DMS153 treated with DMSO at 0.1 percent for 48 hours (cell line): ENCODE data around the gene SPTBN1.
"Not testable (repeated sequence)": the region's sequence is repeated elsewhere in the genome, so short reads cannot be mapped to it uniquely, and the experiment has no call there.

ENCODE experiments used
- DNase-seq: peaks from one replicate; lab custom pipeline; 2025; ENCODE audit not compliant: unreplicated experiment; lab: John Stamatoyannopoulos, UW

Gene SPTBN1

DNA sequence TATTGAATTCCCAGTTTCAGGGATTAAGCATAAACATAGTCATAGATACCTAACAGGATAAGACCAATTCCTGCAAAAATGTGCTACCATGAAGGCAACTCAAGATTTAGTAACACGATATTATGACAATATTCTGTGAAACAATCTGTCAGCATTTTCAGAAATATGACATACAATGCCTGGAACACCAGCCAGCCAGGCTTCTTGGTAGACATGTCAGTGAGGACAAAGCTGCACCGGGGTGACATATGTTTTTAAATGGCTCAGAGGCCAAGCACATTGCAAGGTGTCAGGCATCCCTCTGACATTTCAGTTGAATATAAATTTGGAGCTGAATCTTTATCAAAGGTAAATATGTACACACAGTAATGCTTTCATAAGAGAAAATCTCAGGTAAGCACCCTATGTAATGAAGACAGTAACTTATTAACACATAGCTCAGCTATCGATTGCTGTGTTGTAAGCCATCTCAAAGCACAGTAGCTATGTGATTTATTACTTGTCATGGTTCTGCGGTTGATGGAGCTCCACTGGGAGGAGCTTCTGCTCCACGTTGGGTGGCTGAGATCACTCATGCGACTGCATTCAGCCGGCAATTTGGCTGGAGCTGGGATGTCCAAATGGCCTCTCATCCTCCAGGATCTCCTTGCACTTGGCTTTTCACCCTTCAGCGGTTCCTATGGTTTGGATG lies 235.5 kb downstream of the SPTBN1 start:
- no peak for DNase-seq

GRCh38 chr2:54692556-54692955 lies 236.4 kb downstream of the SPTBN1 start:
- no peak for DNase-seq

DNA sequence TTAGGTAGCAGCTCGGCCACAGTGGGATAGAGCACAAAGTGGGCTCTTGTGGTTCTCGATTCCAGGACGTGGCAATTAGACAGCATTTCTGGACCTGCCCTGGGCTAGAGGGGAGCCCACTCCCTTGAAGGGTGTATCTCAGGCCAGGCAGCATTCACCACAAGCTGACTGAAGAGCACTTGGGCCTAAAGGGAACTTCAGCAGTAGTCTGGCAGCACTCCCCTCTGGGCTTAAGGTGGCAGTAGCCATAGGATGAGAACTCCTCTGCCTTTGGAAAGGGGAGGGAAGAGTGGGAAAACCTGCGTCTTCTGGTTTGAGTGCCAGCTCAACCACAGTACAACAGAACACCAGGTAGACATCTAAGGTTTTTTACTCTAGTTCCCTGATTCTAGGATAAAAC lies 239.3 kb downstream of the SPTBN1 start:
- no peak for DNase-seq

DNA sequence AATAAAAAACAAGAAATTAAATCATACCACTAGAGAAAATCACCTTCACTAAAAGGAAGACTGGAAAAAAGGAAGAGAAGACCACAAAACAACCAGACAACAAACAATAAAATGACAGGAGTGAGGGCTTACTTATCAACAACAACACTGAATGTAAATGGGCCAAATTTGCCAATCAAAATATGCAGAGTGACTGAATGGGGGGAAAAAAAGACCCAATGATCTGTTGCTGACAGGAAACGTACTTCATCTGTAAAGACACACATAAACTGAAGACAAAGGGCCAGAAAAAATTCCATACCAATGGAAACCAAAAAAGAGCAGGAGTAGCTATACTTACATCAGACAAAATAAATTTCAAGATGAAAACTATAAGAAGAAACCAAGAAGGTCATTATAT lies 241.8 kb downstream of the SPTBN1 start:
- no peak for DNase-seq

DNA sequence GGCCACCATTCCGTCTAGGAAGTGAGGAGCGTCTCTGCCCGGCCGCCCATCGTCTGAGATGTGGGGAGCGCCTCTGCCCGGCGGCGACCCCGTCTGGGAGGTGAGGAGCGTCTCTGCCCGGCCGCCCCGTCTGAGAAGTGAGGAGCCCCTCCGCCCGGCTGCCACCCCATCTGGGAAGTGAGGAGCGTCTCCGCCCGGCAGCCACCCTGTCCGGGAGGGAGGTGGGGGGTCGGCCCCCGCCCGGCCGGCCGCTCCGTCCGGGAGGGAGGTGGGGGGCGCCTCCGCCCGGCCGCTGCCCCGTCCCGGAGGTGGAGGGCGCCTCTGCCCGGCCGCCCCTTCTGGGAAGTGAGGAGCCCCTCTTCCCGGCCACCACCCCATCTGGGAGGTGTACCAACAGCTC lies 242.8 kb downstream of the SPTBN1 start:
- DNase-seq, result not testable (repeated sequence)

DNA sequence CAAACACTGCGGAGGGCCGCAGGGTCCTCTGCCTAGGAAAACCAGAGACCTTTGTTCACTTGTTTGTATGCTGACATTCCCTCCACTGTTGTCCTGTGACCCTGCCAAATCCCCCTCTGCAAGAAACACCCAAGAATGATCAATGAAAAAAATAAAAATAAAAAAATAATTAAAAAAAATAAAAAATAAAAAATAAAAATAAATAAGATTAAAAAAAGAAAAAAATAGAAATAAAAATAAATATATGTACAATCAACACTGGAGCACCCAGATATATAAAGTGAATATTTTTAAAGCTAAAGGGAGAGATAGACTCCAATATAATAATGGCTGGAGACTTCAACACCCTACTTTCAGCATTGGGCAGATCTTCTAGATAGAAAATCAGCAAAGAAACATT lies 243.5 kb downstream of the SPTBN1 start:
- DNase-seq, result no peak

- DNase-seq, result no peak
Observed at GRCh38 chr2:54701029-54701428, 244.9 kb downstream of the SPTBN1 start.

DNA sequence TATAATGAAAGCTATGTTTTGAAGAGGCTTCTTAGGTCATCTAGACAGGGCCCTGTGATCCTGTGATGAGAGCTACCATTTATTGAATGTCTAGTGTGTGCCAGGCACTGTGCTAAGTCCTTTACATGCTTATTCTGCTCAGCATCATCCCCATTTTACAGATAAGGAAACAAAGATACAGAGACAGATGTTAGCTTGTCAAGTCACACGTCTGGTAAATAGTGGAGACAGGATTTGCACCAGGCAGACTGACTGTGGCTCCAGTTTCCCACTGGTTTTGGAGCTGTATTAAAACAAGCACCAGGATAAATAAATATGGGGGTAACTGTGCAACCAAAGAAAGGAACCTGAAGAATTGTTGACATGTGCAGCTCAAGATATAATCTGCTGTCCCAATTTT lies 248.1 kb downstream of the SPTBN1 start:
- DNase-seq, result no peak

DNA sequence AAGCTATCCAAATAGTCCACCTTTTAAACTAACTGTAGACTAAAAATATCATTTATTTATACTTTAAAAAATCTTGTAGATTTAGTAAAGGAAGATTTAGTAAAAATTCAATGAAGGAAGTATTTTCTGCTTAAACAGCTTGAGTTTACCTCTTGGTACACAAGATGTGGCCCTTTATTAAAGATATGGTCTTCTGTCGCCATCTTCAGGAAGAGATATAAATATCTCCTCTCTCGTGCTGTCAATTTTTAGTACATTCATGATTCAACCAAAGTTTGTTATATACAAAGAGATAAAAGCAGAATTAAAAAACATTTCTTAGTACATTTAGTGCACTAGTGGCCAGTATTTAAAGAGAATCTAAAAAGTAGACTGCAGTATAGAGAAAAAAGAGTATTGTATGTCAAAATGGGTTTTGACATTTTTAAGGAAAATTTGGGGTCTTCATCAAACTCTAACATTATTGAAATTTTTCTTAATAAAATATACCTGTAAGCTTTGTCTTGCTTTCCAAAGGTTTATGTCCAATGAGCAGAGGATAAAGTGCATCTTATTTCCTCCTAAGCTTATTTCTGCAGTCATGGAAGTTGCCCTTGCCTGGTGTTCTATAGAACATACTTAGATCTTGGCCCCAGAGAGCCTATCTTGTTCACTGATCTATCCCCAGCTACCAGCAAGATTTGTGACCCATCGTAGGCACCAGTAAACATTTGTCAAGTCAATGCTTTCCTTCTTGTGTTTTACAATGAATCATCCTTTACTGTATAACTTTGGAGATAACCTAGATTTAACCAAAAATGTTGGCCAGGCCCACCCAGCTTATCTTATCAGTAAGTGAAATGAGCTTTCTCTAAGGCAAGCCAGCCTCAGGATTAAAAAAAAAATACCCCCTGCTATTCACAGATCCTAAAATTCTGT lies 248.8 kb downstream of the SPTBN1 start:
- DNase-seq, result peak; percentile 60

DNA sequence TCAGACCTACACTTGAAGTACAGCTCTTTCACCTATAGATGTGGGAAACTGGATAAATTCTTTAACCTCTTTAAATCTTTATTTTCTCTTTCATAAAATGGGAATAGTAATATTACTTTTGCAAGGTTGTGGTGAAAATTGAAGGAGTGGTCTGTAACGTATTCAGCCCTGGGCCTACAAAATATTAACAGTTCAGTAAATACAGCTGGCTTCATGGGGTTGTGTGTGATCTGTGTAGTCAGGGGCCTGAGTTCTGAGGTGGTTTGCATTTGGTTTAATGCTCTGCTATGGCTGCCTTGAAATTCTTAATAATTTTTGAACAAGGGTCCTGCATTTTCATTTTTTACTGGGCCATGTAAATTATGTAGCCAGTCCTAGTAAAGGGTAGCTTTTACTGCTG lies 250.5 kb downstream of the SPTBN1 start:
- DNase-seq, result no peak

DNA sequence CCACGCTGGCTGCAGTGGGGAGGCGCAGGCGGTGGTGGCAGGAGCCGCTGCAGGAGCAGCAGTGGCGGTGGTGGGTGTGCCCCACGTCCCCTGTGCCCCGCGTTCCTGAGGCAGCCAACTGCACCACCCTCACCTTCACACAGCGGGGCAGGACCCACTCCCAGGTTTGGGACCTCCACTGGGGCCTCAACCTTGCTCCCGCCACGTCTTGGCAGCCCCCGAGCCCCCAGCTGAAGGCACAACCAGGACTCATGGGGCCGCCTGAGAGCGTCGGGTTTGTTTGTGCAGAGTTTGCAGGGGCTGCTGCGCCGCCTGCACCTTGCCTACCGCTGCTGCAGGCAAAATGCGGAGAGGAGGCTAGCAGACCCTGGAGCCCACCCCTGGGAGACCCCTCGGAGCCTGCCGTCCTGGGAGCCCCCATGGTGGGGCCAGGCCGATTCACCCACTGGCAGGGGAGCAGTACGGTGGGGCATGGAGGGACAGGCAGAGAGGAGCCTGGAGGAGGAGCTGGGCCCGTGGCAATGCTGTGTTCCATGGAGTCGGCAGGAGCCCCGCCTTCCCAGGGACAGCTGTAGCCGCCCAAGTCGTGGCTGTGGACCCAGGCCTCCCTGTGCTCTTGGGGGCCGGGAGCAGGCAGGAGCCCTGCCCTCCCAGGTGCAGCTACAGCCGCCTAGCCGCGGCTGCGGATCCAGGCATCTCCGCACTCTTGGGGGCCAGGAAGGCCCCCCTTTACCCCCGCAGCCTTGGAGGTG lies 252.6 kb downstream of the SPTBN1 start:
- peak; percentile 34 for DNase-seq

DNA sequence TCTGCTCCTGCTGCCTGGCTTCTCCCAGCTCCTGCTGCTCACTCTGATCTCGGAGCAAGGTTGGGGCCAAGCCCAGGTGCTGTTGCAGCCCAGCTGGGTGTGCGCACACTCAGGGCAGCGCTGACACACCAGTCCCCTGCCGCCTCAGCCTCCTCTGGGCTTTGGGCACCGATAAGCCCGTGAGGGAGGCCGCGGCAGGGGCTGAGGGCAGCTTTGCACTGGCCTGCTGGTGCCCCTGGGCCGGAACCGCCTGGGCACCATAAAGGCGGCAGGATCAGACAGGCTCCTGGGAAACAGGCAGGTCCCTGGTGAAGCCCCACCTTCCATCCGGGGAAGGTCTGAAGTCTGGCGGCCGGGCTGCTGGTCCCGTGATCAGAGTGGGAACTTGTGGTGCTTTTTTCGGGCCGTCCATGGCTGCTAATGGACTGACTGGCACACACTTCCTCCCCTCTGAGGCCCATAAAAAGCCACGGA lies 253.2 kb downstream of the SPTBN1 start:
- DNase-seq, result no peak

DNA sequence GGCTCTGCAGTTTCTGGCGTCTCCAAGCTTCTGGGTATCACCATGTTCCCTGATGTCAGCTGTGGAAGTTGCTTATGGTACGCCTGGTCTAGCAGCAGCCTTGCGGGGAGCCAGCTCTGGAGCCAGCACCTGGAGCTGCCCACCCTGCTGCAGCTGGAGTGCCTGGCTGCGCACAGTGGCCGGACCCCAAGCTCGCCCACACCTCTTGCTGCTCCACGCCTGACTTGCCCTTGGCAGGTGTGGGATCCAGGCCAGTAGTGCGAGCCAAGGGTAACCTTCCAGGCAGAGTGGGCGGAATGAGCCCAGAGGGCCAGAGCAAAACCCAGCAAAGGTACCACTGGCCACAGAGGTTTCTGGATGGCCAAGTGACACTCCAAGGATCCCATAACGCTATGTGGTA lies 254.1 kb downstream of the SPTBN1 start:
- DNase-seq, result no peak

DNA sequence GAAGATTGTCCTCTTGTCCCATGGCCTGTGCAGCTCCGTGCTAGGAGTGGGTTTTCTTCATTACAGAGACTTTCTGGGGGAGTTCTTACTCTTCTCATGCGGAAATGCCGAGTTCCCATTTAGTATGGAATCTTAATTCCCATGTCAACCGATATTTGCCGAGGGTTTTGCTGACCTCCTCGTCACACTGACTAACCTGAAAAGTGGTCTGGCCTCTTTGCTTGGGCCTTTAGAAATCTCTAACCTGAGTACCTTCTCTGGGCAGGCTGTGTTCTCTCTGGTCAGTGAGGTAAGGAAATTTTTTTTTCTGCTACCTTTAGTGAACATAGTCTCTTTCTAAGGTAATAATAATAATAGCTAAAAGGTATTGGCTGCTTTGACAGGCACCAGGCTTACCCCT lies 256.4 kb downstream of the SPTBN1 start:
- DNase-seq, result no peak

- DNase-seq, result no peak
Observed at GRCh38 chr2:54714996-54715395, 258.9 kb downstream of the SPTBN1 start.

DNA sequence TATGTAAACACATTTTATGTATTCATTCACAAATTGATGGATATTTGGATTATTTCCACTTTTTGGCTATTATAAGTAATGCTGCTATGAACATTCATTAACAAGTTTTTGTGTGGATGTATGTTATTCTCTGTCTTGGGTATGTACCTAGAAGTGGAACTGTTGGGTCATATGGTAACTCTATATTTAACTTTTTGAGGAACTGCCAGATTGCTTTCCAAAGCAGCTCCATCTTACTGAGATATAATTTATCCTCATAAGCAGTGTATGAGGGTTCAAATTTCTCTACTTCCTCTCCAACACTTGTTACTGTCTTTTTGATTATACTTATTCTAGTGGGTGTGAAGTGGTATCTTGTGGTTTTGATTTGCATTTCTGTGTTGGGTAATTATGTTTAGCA lies 260.2 kb downstream of the SPTBN1 start:
- no peak for DNase-seq

DNA sequence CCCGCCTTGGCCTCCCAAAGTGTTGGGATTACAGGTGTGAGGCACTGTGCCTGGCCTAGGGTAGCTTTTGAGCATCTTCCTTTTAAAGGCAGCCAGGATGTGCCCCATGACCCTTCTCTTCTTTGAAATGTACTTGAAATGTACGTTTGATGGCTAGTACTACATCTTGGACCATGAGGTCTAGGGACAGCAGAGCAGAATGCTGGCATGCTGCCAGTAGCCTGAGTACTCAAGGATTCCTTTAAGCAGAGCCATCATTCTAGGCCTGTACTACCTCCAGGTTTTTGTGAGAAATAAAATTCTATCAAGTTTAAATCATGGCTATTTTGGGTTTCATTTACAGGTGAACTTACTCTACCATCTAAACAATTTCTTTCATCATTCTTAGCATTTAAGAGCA lies 264.4 kb downstream of the SPTBN1 start:
- DNase-seq, result no peak
